GM12878 (cell line): ENCODE results near the gene NEU1.

Experiments used
- ASH2L ChIP-seq: fragments of 300-600, 200-600 bp; sonication (generic); IDR thresholded peaks from 2 replicates; pipeline ENCODE4 v1.6.1; 2017; ENCODE audit warnings: low read depth, mild to moderate bottlenecking, borderline replicate concordance
- CTCF ChIP-seq, 3 experiments: IDR thresholded peaks in 2 of 3; conservative IDR thresholded peaks in 1 of 3; 2 replicates each; pipeline ENCODE4 v1.5.1; 2011; ENCODE audit warnings: low read depth in 3 of 3, low read length in 3 of 3, mild to moderate bottlenecking in 3 of 3, control low read depth in 2 of 3, moderate library complexity in 2 of 3, inconsistent platforms in 1 of 3, mixed read lengths in 1 of 3; ENCODE audit not compliant: control insufficient read depth in 2 of 3, insufficient read depth in 1 of 3; ENCODE audit errors: extremely low read depth in 1 of 3
- FOXM1 ChIP-seq: IDR thresholded peaks from 2 replicates; pipeline ENCODE4 v1.6.1; 2012; ENCODE audit warnings: low read depth, mild to moderate bottlenecking, inconsistent platforms, low read length, moderate library complexity
- HCFC1 ChIP-seq: fragments of 150-350 bp; IDR thresholded peaks from 2 replicates; pipeline ENCODE4 v1.6.1; 2014; ENCODE audit warnings: low read length
- PAX8 ChIP-seq: fragments of 450-650 bp; IDR thresholded peaks from 2 replicates; pipeline ENCODE4 v1.6.1; 2017; ENCODE audit warnings: mild to moderate bottlenecking, moderate library complexity
- RAD21 ChIP-seq: IDR thresholded peaks from 2 replicates; pipeline ENCODE4 v1.6.1; 2011; ENCODE audit warnings: mild to moderate bottlenecking, low read depth, low read length, moderate library complexity; ENCODE audit not compliant: insufficient read depth
- STAT3 ChIP-seq: IDR thresholded peaks from 2 replicates; pipeline ENCODE4 v1.6.1; 2011; ENCODE audit warnings: low read depth, low read length, improper control_type of control experiment
- USF1 ChIP-seq: IDR thresholded peaks from 2 replicates; pipeline ENCODE4 v1.6.1; 2011; ENCODE audit warnings: borderline replicate concordance, low read depth, mild to moderate bottlenecking, moderate library complexity, mixed read lengths, low read length; ENCODE audit not compliant: insufficient read depth; ENCODE audit errors: extremely low read length
- USF2 ChIP-seq: IDR thresholded peaks from 2 replicates; pipeline ENCODE4 v1.6.1; 2011; ENCODE audit warnings: low read depth, low read length, improper control_type of control experiment, borderline replicate concordance
- ZNF274 ChIP-seq: IDR thresholded peaks from one replicate; pipeline ENCODE4 v1.8.0; 2011; ENCODE audit not compliant: insufficient read length, insufficient read depth

- TF ChIP-seq PAX8: no peak
- no peak for TF ChIP-seq USF2
- TF ChIP-seq ZNF274: no peak
- TF ChIP-seq CTCF (IDR thresholded peaks at IDR 0.05 in 2 of 3, conservative IDR thresholded peaks at IDR 0.05 in 1 of 3; ENCODE audit: control insufficient read depth in 2 of 3, extremely low read depth in 1 of 3, insufficient read depth in 1 of 3, low read depth in 3 of 3, low read length in 3 of 3): no peak
- no peak for TF ChIP-seq HCFC1
- no peak for TF ChIP-seq FOXM1
- TF ChIP-seq STAT3: no peak
- no peak for TF ChIP-seq ASH2L
- TF ChIP-seq USF1: no peak
- TF ChIP-seq RAD21: no peak
Observed at GRCh38 chr6:31883676-31884075, 21.1 kb upstream of the NEU1 start.
